ENCODE results near the gene MBOAT7. TPM values are rescaled to one million over a fixed set of nuclear protein-coding genes. Genes with fewer than 3 reads are reported as not detected.

Gene MBOAT7
- total and polyA plus RNA-seq, 2 of the 4 experiments (the other 2 are of a cell fraction): 11.3 to 121 TPM

DNA sequence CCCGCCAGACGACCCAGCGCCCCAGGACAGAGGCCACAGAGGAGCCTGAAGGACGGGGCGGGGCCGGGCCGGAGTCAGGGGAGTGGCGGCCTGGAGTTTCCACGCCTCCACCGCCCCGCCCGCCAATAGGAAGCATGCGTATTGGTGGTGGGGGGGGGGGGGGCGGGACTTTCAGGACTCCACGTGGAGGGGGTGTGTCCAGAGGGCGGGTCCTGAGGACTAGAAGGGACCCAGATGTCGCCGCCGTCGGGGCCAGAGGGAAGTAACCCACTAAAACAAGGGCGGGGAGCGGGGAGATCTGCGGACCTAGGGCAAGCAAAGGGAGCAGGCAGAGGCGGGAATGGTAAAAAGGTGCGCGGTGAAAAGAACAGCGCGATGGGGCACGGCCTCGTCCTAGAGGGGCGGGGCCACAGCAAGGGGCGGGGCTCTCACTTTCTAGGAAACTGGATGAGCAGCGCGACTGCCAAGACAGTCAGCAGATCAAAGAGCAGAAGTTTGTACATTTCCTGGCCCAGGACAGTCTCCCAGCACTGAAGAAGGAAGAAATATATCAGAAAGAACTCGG lies 27.1 kb downstream of the MBOAT7 start:
- intact Hi-C loops (cut with micrococcal nuclease) (no loop called here), dilution Hi-C loops (cut with HindIII; ENCODE audit: low sequenced_read_pairs, unreplicated experiment) (no loop called here), in situ Hi-C loops (cut with MboI; ENCODE audit: low sequenced_read_pairs) (no loop called here)
- Histone ChIP-seq H4K5ac (ENCODE audit: low read depth, low read length) (no peak overlapping the region), H3K18ac (ENCODE audit: low read depth, low read length) (no peak overlapping the region), H3K56ac (ENCODE audit: extremely low read depth, insufficient read depth, low read length) (no peak overlapping the region), H3K4ac (ENCODE audit: low read depth, low read length) (no peak overlapping the region), H2BK120ac (ENCODE audit: low read depth, low read length) (no peak overlapping the region), H2AK5ac (ENCODE audit: low read depth, low read length) (no peak overlapping the region), H3K4me2 (ENCODE audit: low read depth, low read length) (peak overlapping the region; percentile 86), H3K27me3 (ENCODE audit: control insufficient read depth, insufficient read depth, low read length) (no peaks in the 10 kb centered on the region), H2AK9ac (replicated peaks; ENCODE audit: low read depth, low read length, poor library complexity) (peak overlapping the region; percentile 55), H2BK15ac (ENCODE audit: low read depth, low read length) (no peak overlapping the region), H4K91ac (ENCODE audit: insufficient read depth, low read depth, low read length) (no peak overlapping the region), H3K4me3 (ENCODE audit: insufficient read depth, low read depth, low read length) (peak overlapping the region; percentile 76), H3K9me3 (ENCODE audit: control insufficient read depth, insufficient read depth, low read length) (no peaks in the 10 kb centered on the region), H4K8ac (ENCODE audit: low read depth in 2 of 2, low read length in 2 of 2) (peak overlapping the region in 1 of 2 experiments; percentile 28; a peak in 1 of 4 replicates), H3K79me1 (ENCODE audit: low read depth in 1 of 2, low read length in 2 of 2) (peaks cover 10 to 31% of the 10 kb centered on the region in 2 experiments; a peak in 3 of 4 replicates), H3K9me1 (ENCODE audit: insufficient read depth, low read length) (no peaks in the 10 kb centered on the region; the same call in none of the 2 replicates), H3K27ac (ENCODE audit: insufficient read depth, low read length) (no peak overlapping the region), H2BK20ac (ENCODE audit: low read depth, low read length) (no peak overlapping the region), H3K9ac (ENCODE audit: low read depth, low read length) (no peak overlapping the region), H3K23ac (ENCODE audit: low read depth, low read length) (no peak overlapping the region), H3K4me1 (ENCODE audit: control insufficient read depth, insufficient read depth, low read length) (peaks cover 11% of the 10 kb centered on the region), H4K20me1 (ENCODE audit: insufficient read depth, low read length) (no peaks in the 10 kb centered on the region), H3K14ac (replicated peaks; ENCODE audit: low read depth, low read length) (no peak overlapping the region), H3K36me3 (ENCODE audit: control insufficient read depth, insufficient read depth, low read length) (peaks cover 4% of the 10 kb centered on the region; the same call in 1 of the 2 replicates), H2BK5ac (ENCODE audit: low read depth, low read length, poor library complexity, severe bottlenecking) (no peak overlapping the region), H2AFZ (replicated peaks; ENCODE audit: low read length, poor library complexity) (peak overlapping the region; percentile 89)
- ChIA-PET CTCF (no interaction called here), POLR2A (ENCODE audit: unreplicated experiment) (no interaction called here)
- TF ChIP-seq MAFK (IDR thresholded peaks at IDR 0.05; ENCODE audit: low read depth, low read length) (no peak), MXI1 (IDR thresholded peaks at IDR 0.05; ENCODE audit: borderline replicate concordance, low read depth, low read length) (peak; percentile 58), CEBPB (IDR thresholded peaks at IDR 0.05; ENCODE audit: low read depth, low read length) (no peak), NFE2L2 (IDR thresholded peaks at IDR 0.05; ENCODE audit: low read depth, low read length) (no peak), SMC3 (IDR thresholded peaks at IDR 0.05; ENCODE audit: low read depth, low read length) (no peak), FOS (IDR thresholded peaks at IDR 0.05; ENCODE audit: low read depth, low read length) (no peak), CHD1 (IDR thresholded peaks at IDR 0.05; ENCODE audit: low read depth, low read length) (no peak)
- TF ChIP-seq, protein P1, sequence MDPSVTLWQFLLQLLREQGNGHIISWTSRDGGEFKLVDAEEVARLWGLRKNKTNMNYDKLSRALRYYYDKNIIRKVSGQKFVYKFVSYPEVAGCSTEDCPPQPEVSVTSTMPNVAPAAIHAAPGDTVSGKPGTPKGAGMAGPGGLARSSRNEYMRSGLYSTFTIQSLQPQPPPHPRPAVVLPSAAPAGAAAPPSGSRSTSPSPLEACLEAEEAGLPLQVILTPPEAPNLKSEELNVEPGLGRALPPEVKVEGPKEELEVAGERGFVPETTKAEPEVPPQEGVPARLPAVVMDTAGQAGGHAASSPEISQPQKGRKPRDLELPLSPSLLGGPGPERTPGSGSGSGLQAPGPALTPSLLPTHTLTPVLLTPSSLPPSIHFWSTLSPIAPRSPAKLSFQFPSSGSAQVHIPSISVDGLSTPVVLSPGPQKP (IDR thresholded peaks at IDR 0.05; ENCODE audit: borderline replicate concordance, low read depth, low read length): no peak
- TF ChIP-seq, protein P2, sequence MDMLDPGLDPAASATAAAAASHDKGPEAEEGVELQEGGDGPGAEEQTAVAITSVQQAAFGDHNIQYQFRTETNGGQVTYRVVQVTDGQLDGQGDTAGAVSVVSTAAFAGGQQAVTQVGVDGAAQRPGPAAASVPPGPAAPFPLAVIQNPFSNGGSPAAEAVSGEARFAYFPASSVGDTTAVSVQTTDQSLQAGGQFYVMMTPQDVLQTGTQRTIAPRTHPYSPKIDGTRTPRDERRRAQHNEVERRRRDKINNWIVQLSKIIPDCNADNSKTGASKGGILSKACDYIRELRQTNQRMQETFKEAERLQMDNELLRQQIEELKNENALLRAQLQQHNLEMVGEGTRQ (IDR thresholded peaks at IDR 0.05; ENCODE audit: low read depth, low read length): peak; percentile 19; the same call in 1 of the 2 replicates
- TF ChIP-seq, protein P3, sequence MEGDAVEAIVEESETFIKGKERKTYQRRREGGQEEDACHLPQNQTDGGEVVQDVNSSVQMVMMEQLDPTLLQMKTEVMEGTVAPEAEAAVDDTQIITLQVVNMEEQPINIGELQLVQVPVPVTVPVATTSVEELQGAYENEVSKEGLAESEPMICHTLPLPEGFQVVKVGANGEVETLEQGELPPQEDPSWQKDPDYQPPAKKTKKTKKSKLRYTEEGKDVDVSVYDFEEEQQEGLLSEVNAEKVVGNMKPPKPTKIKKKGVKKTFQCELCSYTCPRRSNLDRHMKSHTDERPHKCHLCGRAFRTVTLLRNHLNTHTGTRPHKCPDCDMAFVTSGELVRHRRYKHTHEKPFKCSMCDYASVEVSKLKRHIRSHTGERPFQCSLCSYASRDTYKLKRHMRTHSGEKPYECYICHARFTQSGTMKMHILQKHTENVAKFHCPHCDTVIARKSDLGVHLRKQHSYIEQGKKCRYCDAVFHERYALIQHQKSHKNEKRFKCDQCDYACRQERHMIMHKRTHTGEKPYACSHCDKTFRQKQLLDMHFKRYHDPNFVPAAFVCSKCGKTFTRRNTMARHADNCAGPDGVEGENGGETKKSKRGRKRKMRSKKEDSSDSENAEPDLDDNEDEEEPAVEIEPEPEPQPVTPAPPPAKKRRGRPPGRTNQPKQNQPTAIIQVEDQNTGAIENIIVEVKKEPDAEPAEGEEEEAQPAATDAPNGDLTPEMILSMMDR (conservative IDR thresholded peaks at IDR 0.05; ENCODE audit: low read depth, low read length): no peak
- ATAC-seq (ENCODE audit: low read depth) (peak; percentile 22), DNase-seq (peak; percentile 44)
- no TSS peak for BruUV-seq (replicated peaks)
- 6% methylated on average over 26 of the region's 35 CpGs; no CpG with 5 or more reads in 1 of the 2 experiments for WGBS, 2 experiments (ENCODE audit: extremely low coverage in 2 of 2, insufficient read length in 1 of 2)

Data from IMR-90 (cell line).